Esophagus mucosa (tissue), 1 donor: ENCODE data around the gene SEPSECS. TPM values are rescaled to one million over a fixed set of nuclear protein-coding genes. Genes with fewer than 3 reads are reported as not detected.

Source experiments
- ATAC-seq: fragments of 200-7000 bp; cut with Tn5 transposase; one replicate; pipeline ENCODE4 v1.9.1; 2020
- total RNA-seq: library from RNA; stranded (reverse); gene quantifications from one replicate; pipeline ENCODE4 v1.2.4, GENCODE V29; 2023
- donor health status: DM: yes; HTN: yes; CAD: no.

SEPSECS gene
- total RNA-seq, 1 donor from 2014 or later: 4.4 TPM

GRCh38 chr4:25078523-25078922 lies 81.7 kb downstream of the SEPSECS start:
- no peak for ATAC-seq

- no peak for ATAC-seq
Measured at GRCh38 chr4:25076625-25077398, 83.4 kb downstream of the SEPSECS start.

GRCh38 chr4:25075851-25076250 lies 84.4 kb downstream of the SEPSECS start:
- peak; percentile 63 for ATAC-seq

GRCh38 chr4:25075129-25075528 lies 85.1 kb downstream of the SEPSECS start:
- no peak for ATAC-seq

GRCh38 chr4:25070545-25070944 lies 89.7 kb downstream of the SEPSECS start:
- no peak for ATAC-seq

Other genes with a start within 250 kb of the SEPSECS start
- gene CCDC149, start 247.4 kb downstream of the SEPSECS start, total RNA-seq: 2.7 TPM
- gene LGI2, start 129.5 kb downstream of the SEPSECS start, total RNA-seq: 0.20 TPM
- gene PI4K2B, start 73.6 kb upstream of the SEPSECS start, total RNA-seq: 17.3 TPM
- gene ZCCHC4, start 152.3 kb upstream of the SEPSECS start, total RNA-seq: 4.6 TPM
- 19.9 TPM for gene ANAPC4, start 216.8 kb upstream of the SEPSECS start, total RNA-seq